ENCODE data around the gene ICAM2. TPM values are rescaled to one million over a fixed set of nuclear protein-coding genes. Genes with fewer than 3 reads are reported as not detected.
"Not testable (repeated sequence)": the region's sequence is repeated elsewhere in the genome, so short reads cannot be mapped to it uniquely, and the experiment has no call there.

ICAM2 gene
- total RNA-seq, 1 donor from 2014 or later: 55.7 TPM

DNA sequence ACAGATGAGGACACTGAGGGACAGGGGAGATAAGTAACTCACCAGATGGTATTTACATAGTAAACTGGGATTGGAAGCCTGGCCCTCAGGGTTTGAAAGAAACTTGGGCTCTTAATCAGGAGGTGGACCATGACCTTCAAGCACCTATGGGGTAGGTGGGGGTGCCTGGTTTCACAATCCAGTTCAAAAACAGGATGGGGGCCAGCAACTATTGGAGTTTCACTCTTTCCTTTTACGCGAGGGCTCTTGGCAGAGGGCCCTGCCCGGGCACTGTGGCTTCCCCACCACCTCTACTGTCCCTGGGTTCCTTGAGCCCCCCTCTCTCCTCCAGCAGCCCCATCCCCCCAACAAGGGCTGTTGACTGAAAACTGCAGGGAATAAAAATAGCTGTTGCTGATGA lies 33.6 kb downstream of the ICAM2 start:
- Histone ChIP-seq H3K27me3 (no peaks in the 10 kb centered on the region), H3K36me3 (no peaks in the 10 kb centered on the region), H3K9me3 (no peaks in the 10 kb centered on the region), H3K4me3 (no peak overlapping the region), H3K27ac (no peak overlapping the region), H3K4me1 (peaks cover 40% of the 10 kb centered on the region)
- DNase-seq (ENCODE audit: extremely low spot score in 2 of 2): no peak
- intact Hi-C loops (cut with DNase I): no loop called here
- TF ChIP-seq, protein P1, sequence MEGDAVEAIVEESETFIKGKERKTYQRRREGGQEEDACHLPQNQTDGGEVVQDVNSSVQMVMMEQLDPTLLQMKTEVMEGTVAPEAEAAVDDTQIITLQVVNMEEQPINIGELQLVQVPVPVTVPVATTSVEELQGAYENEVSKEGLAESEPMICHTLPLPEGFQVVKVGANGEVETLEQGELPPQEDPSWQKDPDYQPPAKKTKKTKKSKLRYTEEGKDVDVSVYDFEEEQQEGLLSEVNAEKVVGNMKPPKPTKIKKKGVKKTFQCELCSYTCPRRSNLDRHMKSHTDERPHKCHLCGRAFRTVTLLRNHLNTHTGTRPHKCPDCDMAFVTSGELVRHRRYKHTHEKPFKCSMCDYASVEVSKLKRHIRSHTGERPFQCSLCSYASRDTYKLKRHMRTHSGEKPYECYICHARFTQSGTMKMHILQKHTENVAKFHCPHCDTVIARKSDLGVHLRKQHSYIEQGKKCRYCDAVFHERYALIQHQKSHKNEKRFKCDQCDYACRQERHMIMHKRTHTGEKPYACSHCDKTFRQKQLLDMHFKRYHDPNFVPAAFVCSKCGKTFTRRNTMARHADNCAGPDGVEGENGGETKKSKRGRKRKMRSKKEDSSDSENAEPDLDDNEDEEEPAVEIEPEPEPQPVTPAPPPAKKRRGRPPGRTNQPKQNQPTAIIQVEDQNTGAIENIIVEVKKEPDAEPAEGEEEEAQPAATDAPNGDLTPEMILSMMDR (IDR thresholded peaks at IDR 0.05): no peak
- TF ChIP-seq POLR2A (IDR thresholded peaks at IDR 0.05): no peak
- TF ChIP-seq POLR2AphosphoS5 (IDR thresholded peaks at IDR 0.05; ENCODE audit: insufficient read depth in 1 of 2, low read depth in 1 of 2): no peak

- intact Hi-C loops (cut with DNase I): no loop called here
These were observed 34.9 kb downstream of the ICAM2 start for GRCh38 chr17:63985387-63986140.

GRCh38 chr17:63984651-63985386 lies 35.6 kb downstream of the ICAM2 start:
- TF ChIP-seq POLR2AphosphoS5 (IDR thresholded peaks at IDR 0.05; ENCODE audit: insufficient read depth in 1 of 2, low read depth in 1 of 2): peak; percentile 42 to 67
- TF ChIP-seq, protein P1 (IDR thresholded peaks at IDR 0.05): no peak
- peak overlapping the region; percentile 88 for H3K27ac ChIP-seq
- no peaks in the 10 kb centered on the region for H3K27me3 ChIP-seq
- intact Hi-C loops (cut with DNase I): no loop called here
- peaks cover 40% of the 10 kb centered on the region for H3K4me1 ChIP-seq
- no peak for DNase-seq (ENCODE audit: extremely low spot score in 2 of 2)
- H3K4me3 ChIP-seq: no peak overlapping the region
- no peaks in the 10 kb centered on the region for H3K36me3 ChIP-seq
- no peaks in the 10 kb centered on the region for H3K9me3 ChIP-seq

More at GRCh38 chr17:63985387-63986140, 34.9 kb downstream of the ICAM2 start:
- H3K4me3 ChIP-seq: no peak overlapping the region
- no peak for DNase-seq (ENCODE audit: extremely low spot score in 2 of 2)
- H3K9me3 ChIP-seq: no peaks in the 10 kb centered on the region
- H3K36me3 ChIP-seq: no peaks in the 10 kb centered on the region
- peaks cover 38% of the 10 kb centered on the region for H3K4me1 ChIP-seq
- H3K27ac ChIP-seq: peak overlapping the region; percentile 88
- H3K27me3 ChIP-seq: no peaks in the 10 kb centered on the region
- TF ChIP-seq, protein P1 (IDR thresholded peaks at IDR 0.05): no peak
- TF ChIP-seq POLR2A (IDR thresholded peaks at IDR 0.05) (no peak), POLR2AphosphoS5 (IDR thresholded peaks at IDR 0.05; ENCODE audit: insufficient read depth in 1 of 2, low read depth in 1 of 2) (no peak)

DNA sequence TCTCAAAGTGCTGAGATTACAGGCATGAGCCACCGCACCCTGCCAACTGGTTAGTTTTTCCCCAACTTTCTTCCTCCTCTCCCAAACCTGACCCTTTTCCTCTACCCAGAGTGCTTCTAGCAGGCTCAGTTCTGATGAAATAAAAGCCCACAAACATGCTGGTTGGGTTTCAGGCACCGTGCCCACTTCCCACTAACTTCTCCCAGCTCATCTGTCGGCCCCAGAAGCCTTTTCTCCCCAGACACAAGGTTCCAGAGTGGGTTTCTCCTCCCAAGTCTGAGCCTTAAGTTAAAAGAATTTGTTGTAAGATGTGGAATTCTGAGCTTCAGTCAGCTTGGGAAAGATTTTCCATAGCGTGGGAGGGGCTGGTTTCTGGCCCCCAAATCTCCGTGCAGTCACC lies 36.2 kb downstream of the ICAM2 start:
- Histone ChIP-seq H3K27me3 (no peaks in the 10 kb centered on the region), H3K9me3 (no peaks in the 10 kb centered on the region), H3K4me1 (peaks cover 40% of the 10 kb centered on the region), H3K27ac (peak overlapping the region; percentile 88), H3K4me3 (no peak overlapping the region), H3K36me3 (no peaks in the 10 kb centered on the region)
- DNase-seq (ENCODE audit: extremely low spot score in 2 of 2): no peak
- TF ChIP-seq, protein P1 (IDR thresholded peaks at IDR 0.05): no peak
- TF ChIP-seq POLR2A (IDR thresholded peaks at IDR 0.05): no peak
- intact Hi-C loops (cut with DNase I): no loop called here

DNA sequence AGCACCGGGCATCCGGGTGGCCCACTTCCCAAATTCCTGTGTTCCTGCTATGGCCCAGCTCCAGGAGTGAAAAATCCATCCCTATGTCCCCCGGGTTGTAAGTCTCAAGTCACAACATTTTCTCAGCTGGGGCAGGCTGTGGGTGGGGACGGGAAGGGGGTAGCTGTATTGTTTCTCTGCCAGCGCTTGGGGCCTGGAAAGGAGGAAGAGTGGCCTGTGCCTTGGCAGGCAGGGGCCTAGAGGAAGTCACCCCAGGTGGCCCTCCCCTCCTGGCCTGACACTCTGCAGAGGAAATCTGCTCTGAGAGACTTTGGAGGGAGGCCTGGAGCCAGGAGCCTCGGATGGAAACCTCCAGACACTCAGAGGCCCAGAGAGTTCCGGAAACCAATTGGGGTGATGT lies 37.1 kb downstream of the ICAM2 start:
- no peak for DNase-seq (ENCODE audit: extremely low spot score in 2 of 2)
- Histone ChIP-seq H3K27me3 (no peaks in the 10 kb centered on the region), H3K4me3 (no peak overlapping the region), H3K36me3 (no peaks in the 10 kb centered on the region), H3K27ac (peak overlapping the region; percentile 88), H3K4me1 (peaks cover 40% of the 10 kb centered on the region), H3K9me3 (no peaks in the 10 kb centered on the region)
- TF ChIP-seq, protein P1 (IDR thresholded peaks at IDR 0.05): no peak
- TF ChIP-seq POLR2AphosphoS5 (IDR thresholded peaks at IDR 0.05; ENCODE audit: insufficient read depth in 1 of 2, low read depth in 1 of 2): no peak
- intact Hi-C loops (cut with DNase I): no loop called here

- intact Hi-C loops (cut with DNase I): not testable (repeated sequence)
- H3K27ac ChIP-seq: peak overlapping the region; percentile 88
These were observed 37.8 kb downstream of the ICAM2 start for GRCh38 chr17:63982641-63983040.

More at GRCh38 chr17:63982641-63983040, 37.8 kb downstream of the ICAM2 start:
- not testable (repeated sequence) for H3K36me3 ChIP-seq; DNase-seq (ENCODE audit: extremely low spot score in 2 of 2); H3K27me3 ChIP-seq; H3K4me3 ChIP-seq; H3K9me3 ChIP-seq
- H3K4me1 ChIP-seq: peaks cover 40% of the 10 kb centered on the region

Data from vagina (tissue), 2 donors.